ENCODE results near the gene DALRD3. TPM values are rescaled to one million over a fixed set of nuclear protein-coding genes. Genes with fewer than 3 reads are reported as not detected.

Gene DALRD3
- total RNA-seq, 6 experiments from 2014 or later, result 7.5 to 17.0 (median 8.1) TPM

DNA sequence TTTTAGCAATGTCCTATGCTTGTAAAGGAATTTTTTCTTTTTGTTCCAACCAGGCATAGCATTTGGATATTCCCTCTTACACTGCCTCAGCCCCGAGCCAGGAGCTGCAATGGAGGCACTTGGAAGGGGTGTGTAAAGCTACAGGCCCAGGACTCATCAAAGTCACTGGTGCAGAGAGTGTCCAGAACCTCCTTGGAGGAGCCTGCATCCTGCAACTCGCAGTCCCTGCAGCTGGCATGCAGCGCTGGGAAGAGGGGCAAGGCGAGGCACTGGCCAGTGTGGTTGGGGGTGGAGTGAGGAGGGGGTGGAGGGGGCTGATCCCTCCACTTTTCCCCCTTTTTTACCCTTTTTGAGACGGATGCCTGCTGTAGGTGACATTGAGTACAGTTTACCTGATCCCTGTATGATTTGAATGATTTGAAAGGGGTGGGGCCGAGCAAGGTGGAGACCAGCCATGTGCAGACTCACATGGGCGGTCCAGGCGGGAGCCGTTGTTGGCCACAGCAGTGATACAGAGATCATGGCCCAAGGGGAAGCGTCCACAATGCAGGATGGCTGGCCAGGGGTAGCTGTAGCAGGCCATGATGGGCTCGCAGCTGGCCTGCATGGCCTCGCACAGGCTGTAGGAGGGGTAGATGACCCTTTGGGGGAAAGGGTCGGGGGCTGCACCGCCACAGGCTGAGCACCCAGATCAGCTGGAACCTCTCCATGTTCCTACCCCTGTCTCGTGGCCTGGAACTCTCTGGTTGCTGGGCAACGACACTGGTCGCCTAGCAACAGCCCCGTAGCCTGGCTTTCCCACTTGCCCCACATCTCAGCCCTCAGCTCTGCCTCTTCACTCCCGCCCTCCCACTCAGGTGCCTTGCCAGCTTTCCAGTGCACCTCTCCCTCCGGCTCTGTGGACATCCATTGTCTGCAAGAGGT is 20.4 kb downstream of the DALRD3 start:
- DNase-seq, result peak in 1 of 3 donors; percentile 30
- no peak overlapping the region for H3K27ac ChIP-seq
- peaks cover 0 to 2% (median 0%) of the 10 kb centered on the region in 4 donors for H3K36me3 ChIP-seq
- no peak for ATAC-seq
- 92% methylated on average over 8 of the region's 20 CpGs for WGBS (ENCODE audit: insufficient coverage, low coverage, low lambda C conversion rate, missing lambda C conversion rate)
- H3K27me3 ChIP-seq, result no peaks in the 10 kb centered on the region
- no peaks in the 10 kb centered on the region for H3K9me3 ChIP-seq
- TF ChIP-seq, protein P1, sequence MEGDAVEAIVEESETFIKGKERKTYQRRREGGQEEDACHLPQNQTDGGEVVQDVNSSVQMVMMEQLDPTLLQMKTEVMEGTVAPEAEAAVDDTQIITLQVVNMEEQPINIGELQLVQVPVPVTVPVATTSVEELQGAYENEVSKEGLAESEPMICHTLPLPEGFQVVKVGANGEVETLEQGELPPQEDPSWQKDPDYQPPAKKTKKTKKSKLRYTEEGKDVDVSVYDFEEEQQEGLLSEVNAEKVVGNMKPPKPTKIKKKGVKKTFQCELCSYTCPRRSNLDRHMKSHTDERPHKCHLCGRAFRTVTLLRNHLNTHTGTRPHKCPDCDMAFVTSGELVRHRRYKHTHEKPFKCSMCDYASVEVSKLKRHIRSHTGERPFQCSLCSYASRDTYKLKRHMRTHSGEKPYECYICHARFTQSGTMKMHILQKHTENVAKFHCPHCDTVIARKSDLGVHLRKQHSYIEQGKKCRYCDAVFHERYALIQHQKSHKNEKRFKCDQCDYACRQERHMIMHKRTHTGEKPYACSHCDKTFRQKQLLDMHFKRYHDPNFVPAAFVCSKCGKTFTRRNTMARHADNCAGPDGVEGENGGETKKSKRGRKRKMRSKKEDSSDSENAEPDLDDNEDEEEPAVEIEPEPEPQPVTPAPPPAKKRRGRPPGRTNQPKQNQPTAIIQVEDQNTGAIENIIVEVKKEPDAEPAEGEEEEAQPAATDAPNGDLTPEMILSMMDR (IDR thresholded peaks at IDR 0.05), result no peak
- no peak for TF ChIP-seq POLR2A (IDR thresholded peaks at IDR 0.05)
- intact Hi-C loops (cut with DNase I), result no loop called here
- H3K4me1 ChIP-seq, result no peaks in the 10 kb centered on the region
- no peak overlapping the region for H3K4me3 ChIP-seq

DNA sequence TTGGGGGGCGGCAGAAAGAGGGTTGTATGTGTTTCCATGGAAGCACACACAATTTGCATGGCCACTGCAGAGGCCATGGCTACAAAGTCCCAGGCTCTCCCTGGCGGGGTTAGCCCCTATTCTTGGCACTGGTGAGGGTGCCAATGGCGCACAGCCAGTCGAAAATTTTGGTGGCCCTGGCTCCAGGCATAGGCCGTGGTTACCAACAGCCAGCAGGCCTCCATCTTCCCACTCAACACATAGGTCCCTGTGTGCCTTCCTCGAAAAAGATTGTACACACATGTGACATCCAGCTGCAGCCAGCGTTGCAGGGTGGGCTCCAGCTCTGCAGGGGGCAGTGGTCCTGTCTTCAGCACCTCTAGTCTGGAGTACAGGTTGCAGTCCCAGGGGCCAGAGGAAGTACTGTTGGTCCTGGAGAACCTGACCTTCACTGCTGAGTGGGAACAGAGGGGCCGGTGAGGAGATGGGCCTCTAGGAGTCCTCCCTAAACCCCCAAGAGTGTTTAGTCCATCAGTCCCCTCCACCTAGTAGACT is 21.2 kb downstream of the DALRD3 start:
- ATAC-seq (no peak), DNase-seq (peak in 1 of 3 donors; percentile 31)
- Histone ChIP-seq H3K4me3 (no peak overlapping the region), H3K4me1 (no peaks in the 10 kb centered on the region), H3K27me3 (no peaks in the 10 kb centered on the region), H3K9me3 (no peaks in the 10 kb centered on the region), H3K27ac (no peak overlapping the region), H3K36me3 (peaks cover 0 to 2% (median 0%) of the 10 kb centered on the region in 4 donors)
- WGBS (ENCODE audit: insufficient coverage, low coverage, low lambda C conversion rate, missing lambda C conversion rate), result no CpG with 5 or more reads among the region's 8 CpGs
- no peak for TF ChIP-seq POLR2A (IDR thresholded peaks at IDR 0.05)
- TF ChIP-seq, protein P1 (IDR thresholded peaks at IDR 0.05), result no peak
- intact Hi-C loops (cut with DNase I), result no loop called here

DNA sequence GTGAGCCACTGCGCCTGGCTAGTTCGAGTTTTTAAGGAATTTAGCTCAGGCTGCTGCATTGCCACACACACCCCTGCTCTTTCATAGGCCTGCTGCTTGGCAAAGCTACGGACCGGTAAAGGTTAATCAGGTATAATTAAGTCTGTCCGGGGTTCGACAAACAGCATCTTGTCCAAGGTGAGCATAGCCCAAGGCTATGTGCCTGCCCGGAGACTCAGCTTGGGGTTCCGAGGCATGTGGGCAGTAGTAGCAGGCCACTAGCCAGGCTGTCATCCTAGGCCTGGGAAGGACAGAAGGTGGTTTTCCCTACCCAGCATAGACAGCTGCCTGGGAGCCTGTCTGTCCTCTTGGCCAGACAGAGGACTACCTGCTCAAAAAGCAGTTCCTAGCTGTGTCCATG is 21.7 kb downstream of the DALRD3 start:
- DNase-seq (no peak), ATAC-seq (no peak)
- no peak overlapping the region for H3K27ac ChIP-seq
- no peaks in the 10 kb centered on the region for H3K27me3 ChIP-seq
- WGBS (ENCODE audit: insufficient coverage, low coverage, low lambda C conversion rate, missing lambda C conversion rate), result 89% methylated on average over 6 of the region's 8 CpGs
- H3K4me1 ChIP-seq, result peaks cover 0 to 1% (median 0%) of the 10 kb centered on the region in 4 donors
- peaks cover 0 to 2% (median 0%) of the 10 kb centered on the region in 4 donors for H3K36me3 ChIP-seq
- intact Hi-C loops (cut with DNase I), result no loop called here
- H3K4me3 ChIP-seq, result no peak overlapping the region
- H3K9me3 ChIP-seq, result no peaks in the 10 kb centered on the region
- no peak for TF ChIP-seq POLR2A (IDR thresholded peaks at IDR 0.05)
- TF ChIP-seq, protein P1 (IDR thresholded peaks at IDR 0.05), result no peak

DNA sequence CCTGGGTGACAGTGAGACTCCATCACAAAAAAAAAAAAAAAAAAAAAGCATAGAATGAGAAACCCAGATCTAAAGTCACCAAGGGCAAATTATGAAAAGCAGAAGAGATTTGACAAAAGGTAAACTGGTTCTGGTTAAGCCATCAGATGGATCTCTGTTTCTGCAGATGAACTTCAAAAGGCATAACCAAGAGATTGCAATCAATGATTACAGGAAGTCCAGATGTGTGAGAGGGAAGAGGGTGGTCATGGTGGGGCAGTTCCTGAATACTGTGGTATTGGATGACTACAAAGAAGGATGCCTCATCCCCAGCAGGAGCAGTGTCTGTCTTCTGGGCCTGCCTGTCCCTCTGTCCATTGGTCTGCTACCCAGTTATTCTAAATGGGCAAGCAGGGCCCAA is 24.5 kb downstream of the DALRD3 start:
- no peaks in the 10 kb centered on the region for H3K27me3 ChIP-seq
- peaks cover 0 to 2% (median 0%) of the 10 kb centered on the region in 4 donors for H3K36me3 ChIP-seq
- no peak overlapping the region for H3K4me3 ChIP-seq
- intact Hi-C loops (cut with DNase I), result no loop called here
- no peak for ATAC-seq
- peaks cover 0 to 19% (median 6%) of the 10 kb centered on the region in 4 donors for H3K4me1 ChIP-seq
- TF ChIP-seq, protein P1 (IDR thresholded peaks at IDR 0.05), result no peak
- no peak for TF ChIP-seq POLR2A (IDR thresholded peaks at IDR 0.05)
- DNase-seq, result no peak
- no peak overlapping the region for H3K27ac ChIP-seq
- H3K9me3 ChIP-seq, result no peaks in the 10 kb centered on the region

Data from right lobe of liver (tissue), 6 donors.